DND-41 (cell line): ENCODE data around the gene NUMA1.

Source experiments
- EZH2 ChIP-seq: IDR thresholded peaks from 3 replicates; pipeline ENCODE4 v1.6.1; 2012; ENCODE audit warnings: borderline replicate concordance, low read depth, mild to moderate bottlenecking, moderate library complexity, low read length, inconsistent platforms; ENCODE audit not compliant: severe bottlenecking
- TF ChIP-seq, protein P1 (sequence below): IDR thresholded peaks from 2 replicates; pipeline ENCODE4 v1.5.1; 2012; ENCODE audit warnings: borderline replicate concordance, low read length, moderate library complexity, mild to moderate bottlenecking; ENCODE audit not compliant: poor library complexity, severe bottlenecking; ENCODE audit errors: extremely low read depth

DNA sequence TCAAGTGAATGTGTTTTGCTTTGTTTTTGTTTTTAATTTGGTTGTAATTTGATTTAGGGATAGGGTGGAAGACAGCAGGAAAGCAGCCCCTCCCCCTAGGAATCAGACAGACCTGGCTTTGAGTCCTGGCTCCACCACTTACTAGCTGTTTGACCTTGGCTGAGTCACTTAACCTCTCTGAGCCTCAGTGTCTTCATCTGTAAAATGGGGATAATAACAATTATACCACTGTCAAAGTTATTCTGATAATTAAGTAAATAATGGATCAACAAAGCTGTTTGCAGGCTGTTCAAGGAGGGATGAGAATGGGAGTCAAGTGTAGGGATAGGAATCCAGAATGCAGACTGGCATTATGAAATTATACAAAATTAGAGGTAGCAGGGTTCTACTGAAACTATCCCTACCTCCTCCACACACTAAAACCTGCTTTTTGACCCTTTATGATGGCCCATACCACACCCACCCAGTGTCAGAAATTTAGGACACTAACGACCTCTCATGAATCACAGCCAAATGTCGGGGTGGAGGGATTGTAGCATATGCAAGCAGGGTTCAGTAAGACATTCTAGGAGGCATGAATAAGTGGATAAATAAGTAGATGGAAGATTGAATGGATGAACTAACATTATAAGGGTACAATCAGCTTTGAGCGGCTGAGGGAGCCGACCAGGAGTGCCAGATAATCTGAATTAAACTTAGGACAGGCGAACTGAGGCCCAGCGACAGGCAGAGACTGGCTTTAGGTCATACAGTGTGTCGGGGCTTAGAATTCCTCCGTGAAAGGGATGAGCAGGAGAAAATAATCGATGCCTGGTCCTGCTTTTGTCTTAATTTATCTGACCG is 31.2 kb upstream of the NUMA1 start:
- TF ChIP-seq, protein P1, sequence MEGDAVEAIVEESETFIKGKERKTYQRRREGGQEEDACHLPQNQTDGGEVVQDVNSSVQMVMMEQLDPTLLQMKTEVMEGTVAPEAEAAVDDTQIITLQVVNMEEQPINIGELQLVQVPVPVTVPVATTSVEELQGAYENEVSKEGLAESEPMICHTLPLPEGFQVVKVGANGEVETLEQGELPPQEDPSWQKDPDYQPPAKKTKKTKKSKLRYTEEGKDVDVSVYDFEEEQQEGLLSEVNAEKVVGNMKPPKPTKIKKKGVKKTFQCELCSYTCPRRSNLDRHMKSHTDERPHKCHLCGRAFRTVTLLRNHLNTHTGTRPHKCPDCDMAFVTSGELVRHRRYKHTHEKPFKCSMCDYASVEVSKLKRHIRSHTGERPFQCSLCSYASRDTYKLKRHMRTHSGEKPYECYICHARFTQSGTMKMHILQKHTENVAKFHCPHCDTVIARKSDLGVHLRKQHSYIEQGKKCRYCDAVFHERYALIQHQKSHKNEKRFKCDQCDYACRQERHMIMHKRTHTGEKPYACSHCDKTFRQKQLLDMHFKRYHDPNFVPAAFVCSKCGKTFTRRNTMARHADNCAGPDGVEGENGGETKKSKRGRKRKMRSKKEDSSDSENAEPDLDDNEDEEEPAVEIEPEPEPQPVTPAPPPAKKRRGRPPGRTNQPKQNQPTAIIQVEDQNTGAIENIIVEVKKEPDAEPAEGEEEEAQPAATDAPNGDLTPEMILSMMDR, result no peak
- TF ChIP-seq EZH2, result no peak
